Measurements from ENCODE around the gene HOXD3. TPM values are rescaled to one million over a fixed set of nuclear protein-coding genes. Genes with fewer than 3 reads are reported as not detected.

HOXD3 gene
- total and polyA plus RNA-seq, 12 donors, result 0.10 to 1.1 (median 0.27) TPM; not detected in 5

DNA sequence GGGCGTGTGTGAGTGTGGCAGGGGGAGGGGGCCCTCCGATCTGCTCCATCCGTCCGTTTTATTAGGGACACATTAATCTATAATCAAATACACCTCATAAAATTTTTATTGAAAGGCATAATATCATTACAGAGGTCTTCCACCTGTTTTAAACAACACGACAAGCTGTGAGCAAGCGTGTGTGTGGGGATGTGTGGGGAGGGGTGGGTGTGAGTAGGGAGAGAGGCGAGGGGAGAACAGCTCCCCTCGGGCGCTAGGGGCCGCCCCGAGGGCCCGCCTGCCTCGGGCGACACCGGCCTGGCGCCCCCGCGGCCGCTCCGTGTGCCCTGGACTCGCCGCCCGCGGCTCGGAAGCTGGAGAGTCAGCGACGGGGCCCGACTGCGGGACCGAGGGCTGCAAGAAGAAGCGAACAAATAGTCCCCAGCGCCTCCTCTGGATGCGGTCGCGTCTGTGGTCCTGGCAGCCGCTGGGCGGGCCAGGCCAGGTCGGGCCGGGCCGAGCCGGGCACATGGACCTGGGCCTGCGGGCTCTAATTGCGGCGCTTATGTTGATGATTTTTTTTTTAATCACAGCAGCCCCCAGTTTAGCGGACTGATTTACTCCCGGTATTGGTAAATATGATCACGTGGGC lies 34.9 kb upstream of the HOXD3 start:
- DNase-seq, result no peak
- WGBS, 2 donors, result 2 to 4% methylated on average over 43 to 47 of the region's 47 CpGs
- Histone ChIP-seq H3K9me3 (no peaks in the 10 kb centered on the region), H3K36me3 (no peaks in the 10 kb centered on the region), H3K27ac (no peak overlapping the region), H3K27me3 (peaks cover 70 to 100% (median 100%) of the 10 kb centered on the region in 7 donors), H3K4me1 (peaks cover 0 to 23% (median 19%) of the 10 kb centered on the region in 9 donors), H3K4me3 (peak overlapping the region in 9 of 10 donors; percentile 20 to 49 (median 37))
- TF ChIP-seq CTCF (IDR thresholded peaks at IDR 0.05), result no peak
- ATAC-seq, result peak in 2 of 8 donors; percentile 20 to 27
- intact Hi-C loops (cut with DNase I), result loop anchor here in 7 of 10 donors (2.0 to 10.0 kb wide), 4 partner anchors 53 to 1025 kb away; no protein-coding TSS in a partner anchor

DNA sequence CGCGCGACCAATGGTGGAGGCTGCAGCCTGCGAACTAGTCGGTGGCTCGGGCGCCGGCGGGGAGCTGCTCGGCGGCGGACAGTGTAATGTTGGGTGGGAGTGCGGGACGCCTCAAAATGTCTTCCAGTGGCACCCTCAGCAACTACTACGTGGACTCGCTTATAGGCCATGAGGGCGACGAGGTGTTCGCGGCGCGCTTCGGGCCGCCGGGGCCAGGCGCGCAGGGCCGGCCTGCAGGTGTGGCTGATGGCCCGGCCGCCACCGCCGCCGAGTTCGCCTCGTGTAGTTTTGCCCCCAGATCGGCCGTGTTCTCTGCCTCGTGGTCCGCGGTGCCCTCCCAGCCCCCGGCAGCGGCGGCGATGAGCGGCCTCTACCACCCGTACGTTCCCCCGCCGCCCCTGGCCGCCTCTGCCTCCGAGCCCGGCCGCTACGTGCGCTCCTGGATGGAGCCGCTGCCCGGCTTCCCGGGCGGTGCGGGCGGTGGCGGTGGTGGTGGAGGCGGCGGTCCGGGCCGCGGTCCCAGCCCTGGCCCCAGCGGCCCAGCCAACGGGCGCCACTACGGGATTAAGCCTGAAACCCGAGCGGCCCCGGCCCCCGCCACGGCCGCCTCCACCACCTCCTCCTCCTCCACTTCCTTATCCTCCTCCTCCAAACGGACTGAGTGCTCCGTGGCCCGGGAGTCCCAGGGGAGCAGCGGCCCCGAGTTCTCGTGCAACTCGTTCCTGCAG lies 34.3 kb upstream of the HOXD3 start, which contains the start of gene HOXD9:
HOXD9 (plus strand) TSS at position 37 of the 728 bp plus-strand sequence; CDS start at position 87, 50 bp downstream.
- no peak for TF ChIP-seq CTCF (IDR thresholded peaks at IDR 0.05)
- no peak within 1 kb of the TSS for H3K27ac ChIP-seq
- intact Hi-C loops (cut with DNase I), result loop anchor here in 7 of 10 donors (2.0 to 10.0 kb wide), 4 partner anchors 54 to 1024 kb away; no protein-coding TSS in a partner anchor
- H3K36me3 ChIP-seq, result no peaks in the 10 kb centered on the region
- 1 to 2% methylated on average over 64 to 84 of the region's 84 CpGs for WGBS, 2 donors
- ATAC-seq (peak in 3 of 8 donors; percentile 38 to 61 (median 38)), DNase-seq (no peak)
- H3K9me3 ChIP-seq, result no peaks in the 10 kb centered on the region
- H3K4me3 ChIP-seq, result peak within 1 kb of the TSS; percentile 8 to 49 (median 36)
- H3K27me3 ChIP-seq, result peaks cover 64 to 100% (median 99%) of the 10 kb centered on the region in 7 donors
- H3K4me1 ChIP-seq, result peaks cover 0 to 26% (median 20%) of the 10 kb centered on the region in 9 donors

DNA sequence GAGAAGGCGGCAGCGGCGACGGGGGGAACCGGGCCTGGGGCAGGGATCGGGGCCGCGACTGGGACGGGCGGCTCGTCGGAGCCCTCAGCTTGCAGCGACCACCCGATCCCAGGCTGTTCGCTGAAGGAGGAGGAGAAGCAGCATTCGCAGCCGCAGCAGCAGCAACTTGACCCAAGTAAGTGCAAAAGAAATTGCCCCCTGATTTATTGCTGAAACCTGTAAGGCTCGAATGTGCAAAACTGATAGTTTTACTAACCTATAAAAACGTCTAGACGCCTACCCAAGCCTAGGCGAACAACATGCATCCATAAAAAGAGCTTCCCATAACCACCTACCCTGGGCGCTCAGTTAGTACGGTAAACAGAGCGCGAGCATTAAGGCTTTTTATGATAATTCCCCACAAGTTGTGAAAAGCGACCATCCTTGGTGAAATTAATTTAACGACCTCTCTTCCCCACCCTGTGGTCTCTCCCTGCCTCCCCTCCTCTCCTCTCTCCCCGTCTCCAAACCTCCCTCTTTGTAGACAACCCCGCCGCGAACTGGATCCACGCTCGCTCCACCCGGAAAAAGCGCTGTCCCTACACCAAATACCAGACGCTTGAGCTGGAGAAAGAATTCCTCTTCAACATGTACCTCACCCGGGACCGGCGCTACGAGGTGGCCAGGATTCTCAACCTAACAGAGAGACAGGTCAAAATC lies 33.5 kb upstream of the HOXD3 start:
- intact Hi-C loops (cut with DNase I), result loop anchor here in 7 of 10 donors (2.0 to 10.0 kb wide), 4 partner anchors 55 to 1024 kb away; no protein-coding TSS in a partner anchor
- no peak for ATAC-seq
- Histone ChIP-seq H3K4me3 (peak overlapping the region in 8 of 10 donors; percentile 8 to 49 (median 37)), H3K27ac (no peak overlapping the region), H3K4me1 (peaks cover 0 to 33% (median 22%) of the 10 kb centered on the region in 9 donors), H3K9me3 (no peaks in the 10 kb centered on the region), H3K27me3 (peaks cover 62 to 100% (median 99%) of the 10 kb centered on the region in 7 donors), H3K36me3 (no peaks in the 10 kb centered on the region)
- TF ChIP-seq CTCF (IDR thresholded peaks at IDR 0.05), result no peak
- no peak for DNase-seq
- WGBS, 2 donors, result 4 to 8% methylated on average over 40 of the region's 40 CpGs
